CD4-positive, alpha-beta memory T cell (primary cell): ENCODE results near the gene PRKAG1. TPM values are rescaled to one million over a fixed set of nuclear protein-coding genes. Genes with fewer than 3 reads are reported as not detected.

Experiments
- CTCF ChIA-PET: fragments of 350-600 bp; sonication (Branson Sonifier 250); formaldehyde crosslinking; loops from one replicate; lab custom pipeline; 2021; ENCODE audit warnings: inconsistent platforms; ENCODE audit not compliant: partially characterized antibody; lab: Charles Lee
- POLR2A ChIA-PET: fragments of 350-600 bp; sonication (Branson Sonifier 250); formaldehyde crosslinking; loops from one replicate; lab custom pipeline; 2021; ENCODE audit not compliant: partially characterized antibody; lab: Charles Lee
- DNase-seq, 5 donors: peaks; one replicate each; pipeline versions ENCODE4 v3.0.0 to v3.0.0-alpha.2; 2020 to 2022; ENCODE audit warnings: mixed read lengths in 1 of 5
- H3K27ac ChIP-seq: one replicate; pipeline ENCODE4 v1.7.0; 2013; ENCODE audit warnings: low read depth, low read length
- H3K27me3 ChIP-seq: 2 replicates; pipeline ENCODE4 v1.7.0; 2013; ENCODE audit warnings: mild to moderate bottlenecking, low read length, moderate library complexity; ENCODE audit not compliant: insufficient read depth
- H3K36me3 ChIP-seq: 2 replicates; pipeline ENCODE4 v1.7.0; 2013; ENCODE audit warnings: mild to moderate bottlenecking, low read length, moderate library complexity; ENCODE audit not compliant: insufficient read depth
- H3K4me1 ChIP-seq: 2 replicates; pipeline ENCODE4 v1.7.0; 2013; ENCODE audit warnings: mild to moderate bottlenecking, low read length, moderate library complexity; ENCODE audit not compliant: insufficient read depth
- H3K4me3 ChIP-seq, 2 donors: one replicate each; pipeline ENCODE4 v1.7.0; 2013; ENCODE audit warnings: low read length in 2 of 2, mild to moderate bottlenecking in 1 of 2
- H3K9me3 ChIP-seq, 2 donors: one replicate each; pipeline ENCODE4 v1.7.0; 2013; ENCODE audit warnings: low read length in 2 of 2, control low read depth in 1 of 2; ENCODE audit not compliant: control insufficient read depth in 1 of 2
- H3K27ac Mint-ChIP-seq, 7 donors: one replicate each; pipeline ENCODE4 v1.8.0; 2020 to 2021; ENCODE audit warnings: mixed read lengths in 7 of 7, mild to moderate bottlenecking in 6 of 7, inconsistent platforms in 3 of 7, moderate library complexity in 3 of 7
- H3K27me3 Mint-ChIP-seq, 2 donors: one replicate each; pipeline ENCODE4 v1.8.0; 2020 to 2021; ENCODE audit warnings: mixed read lengths in 2 of 2
- H3K36me3 Mint-ChIP-seq, 2 donors: one replicate each; pipeline ENCODE4 v1.8.0; 2020 to 2021; ENCODE audit warnings: mixed read lengths in 2 of 2, inconsistent platforms in 1 of 2, mild to moderate bottlenecking in 1 of 2
- H3K4me1 Mint-ChIP-seq, 4 donors: one replicate each; pipeline ENCODE4 v1.8.0; 2020 to 2021; ENCODE audit warnings: mixed read lengths in 4 of 4, mild to moderate bottlenecking in 1 of 4
- H3K4me3 Mint-ChIP-seq, 8 donors: one replicate each; pipeline ENCODE4 v1.8.0; 2020 to 2021; ENCODE audit warnings: mixed read lengths in 8 of 8, mild to moderate bottlenecking in 7 of 8, moderate library complexity in 6 of 8, inconsistent platforms in 3 of 8
- H3K9me3 Mint-ChIP-seq, 8 donors: one replicate each; pipeline ENCODE4 v1.8.0; 2020 to 2021; ENCODE audit warnings: mixed read lengths in 8 of 8, mild to moderate bottlenecking in 5 of 8, inconsistent platforms in 3 of 8, moderate library complexity in 1 of 8
- intact Hi-C: fragments of 100-400 bp; cut with micrococcal nuclease; formaldehyde crosslinking; loops from one replicate; pipeline ENCODE4 v1.15.1; 2023
- polyA plus RNA-seq, 2 donors: library from polyadenylated mRNA; unstranded; fragments of 300-500 nt; fragmentation: Illumina TruSeq; gene quantifications; one replicate each; pipeline ENCODE4 v1.2.3, GENCODE V29; 2021
- total RNA-seq, 2 experiments: library from RNA; stranded (reverse); gene quantifications; one replicate each; pipeline ENCODE4 v1.2.3, GENCODE V29; 2021

Gene PRKAG1
- total and polyA plus RNA-seq, 4 experiments from 2014 or later: 47.8 to 53.7 (median 49.6) TPM

DNA sequence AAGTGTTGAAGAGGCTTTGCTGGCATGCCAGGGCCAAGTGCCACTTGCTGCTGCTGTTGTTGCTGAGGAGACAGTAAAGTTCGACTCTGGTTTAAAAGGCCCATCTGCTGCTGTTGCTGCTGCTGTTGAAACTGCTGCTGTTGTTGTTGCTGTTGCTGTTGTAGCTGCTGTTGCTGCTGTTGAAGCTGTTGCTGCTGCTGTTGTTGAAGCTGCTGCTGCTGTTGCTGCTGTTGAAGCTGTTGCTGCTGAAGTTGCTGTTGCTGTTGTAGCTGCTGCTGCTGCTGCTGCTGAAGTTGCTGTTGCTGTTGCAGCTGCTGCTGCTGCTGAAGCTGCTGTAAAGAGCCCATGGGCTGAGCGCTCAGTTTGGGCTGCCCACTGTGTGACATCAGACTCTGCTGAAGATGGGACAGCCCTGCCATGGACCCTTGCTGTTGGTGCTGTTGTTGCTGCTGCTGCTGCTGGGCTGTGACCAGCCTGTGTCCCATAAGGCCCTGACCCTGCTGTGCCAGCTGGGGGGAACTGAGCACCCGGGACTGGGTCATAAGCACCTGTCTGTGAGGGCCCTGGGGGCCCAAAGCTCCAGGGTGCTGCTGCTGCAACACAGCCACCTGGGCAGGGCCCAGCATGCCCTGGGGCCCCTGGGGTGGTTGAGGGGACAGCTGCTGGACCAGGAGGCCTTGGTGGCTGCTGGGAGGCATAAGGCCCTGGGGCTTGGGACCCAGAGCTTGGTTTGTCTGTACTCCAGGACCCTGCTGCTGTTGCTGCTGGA, 14.3 kb upstream of the PRKAG1 start:
- Histone ChIP-seq H3K4me1 (no peaks in the 10 kb centered on the region), H3K36me3 (peaks cover 55% of the 10 kb centered on the region), H3K4me3 (no peak overlapping the region), H3K27ac (no peak overlapping the region), H3K9me3 (no peaks in the 10 kb centered on the region), H3K27me3 (no peaks in the 10 kb centered on the region)
- intact Hi-C loops: no loop called here
- ChIA-PET POLR2A (interaction anchor here (0.9 to 1.1 kb wide), 2 partner anchors 11 to 13 kb away, joined by 3 read pairs; no protein-coding TSS in a partner anchor), CTCF (interaction anchor here (2.7 kb wide), 1 partner anchor 11 kb away, joined by 14 read pairs; no protein-coding TSS in a partner anchor)
- peak overlapping the region in 4 of 7 donors; percentile 17 to 71 (median 67) for H3K27ac Mint-ChIP-seq
- no peaks in the 10 kb centered on the region for H3K9me3 Mint-ChIP-seq
- H3K4me3 Mint-ChIP-seq: no peak overlapping the region
- peaks cover 13 to 60% of the 10 kb centered on the region in 2 donors for H3K36me3 Mint-ChIP-seq
- H3K4me1 Mint-ChIP-seq: peaks cover 0 to 7% (median 0%) of the 10 kb centered on the region in 4 donors
- H3K27me3 Mint-ChIP-seq: no peaks in the 10 kb centered on the region
- no peak for DNase-seq

DNA sequence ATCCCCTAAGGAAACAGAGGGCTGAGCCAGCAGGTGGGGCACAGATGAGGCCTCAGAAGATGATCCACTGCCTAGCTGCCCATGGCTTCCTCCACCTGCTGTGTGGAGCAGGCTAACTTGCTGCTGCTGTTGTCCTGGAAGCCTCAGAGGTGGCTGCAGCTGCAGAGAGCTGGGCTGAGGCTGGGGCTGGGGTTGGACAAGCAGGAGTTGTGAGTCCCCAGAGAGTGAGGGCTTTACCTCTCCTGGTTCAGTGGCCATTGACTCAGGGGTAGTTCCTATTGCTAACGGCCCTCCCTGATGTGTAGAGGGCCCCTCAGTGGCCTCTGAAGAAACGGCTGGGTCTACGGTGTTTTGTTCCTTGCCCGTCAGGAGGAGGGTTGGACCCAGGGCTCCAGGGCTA, 13.7 kb upstream of the PRKAG1 start:
- CTCF ChIA-PET: no interaction called here
- Histone ChIP-seq H3K4me3 (no peak overlapping the region), H3K4me1 (no peaks in the 10 kb centered on the region), H3K36me3 (peaks cover 54% of the 10 kb centered on the region), H3K9me3 (no peaks in the 10 kb centered on the region), H3K27ac (no peak overlapping the region), H3K27me3 (no peaks in the 10 kb centered on the region)
- POLR2A ChIA-PET: interaction anchor here (1.1 kb wide), 1 partner anchor 11 kb away, joined by 3 read pairs; no protein-coding TSS in a partner anchor
- Mint-ChIP-seq H3K36me3 (peaks cover 18 to 63% of the 10 kb centered on the region in 2 donors), H3K27ac (peak overlapping the region in 1 of 7 donors; percentile 68), H3K4me1 (peaks cover 0 to 7% (median 0%) of the 10 kb centered on the region in 4 donors), H3K27me3 (no peaks in the 10 kb centered on the region), H3K9me3 (no peaks in the 10 kb centered on the region), H3K4me3 (no peak overlapping the region)
- intact Hi-C loops: no loop called here
- DNase-seq: no peak

GRCh38 chr12:49031573-49032161, 13.1 kb upstream of the PRKAG1 start:
- H3K27me3 Mint-ChIP-seq: no peaks in the 10 kb centered on the region
- H3K4me3 ChIP-seq: no peak overlapping the region
- H3K36me3 Mint-ChIP-seq: peaks cover 18 to 64% of the 10 kb centered on the region in 2 donors
- DNase-seq: no peak
- ChIA-PET POLR2A (interaction anchor here (1.1 kb wide), 1 partner anchor 12 kb away, joined by 3 read pairs; no protein-coding TSS in a partner anchor), CTCF (interaction anchor here (0.8 kb wide), 1 partner anchor 12 kb away, joined by 4 read pairs; no protein-coding TSS in a partner anchor)
- H3K27ac Mint-ChIP-seq: peak overlapping the region in 1 of 7 donors; percentile 46
- H3K27me3 ChIP-seq: no peaks in the 10 kb centered on the region
- H3K4me1 Mint-ChIP-seq: peaks cover 0 to 6% (median 0%) of the 10 kb centered on the region in 4 donors
- H3K4me3 Mint-ChIP-seq: no peak overlapping the region
- H3K4me1 ChIP-seq: no peaks in the 10 kb centered on the region
- H3K27ac ChIP-seq: no peak overlapping the region
- peaks cover 54% of the 10 kb centered on the region for H3K36me3 ChIP-seq
- H3K9me3 ChIP-seq: no peaks in the 10 kb centered on the region
- intact Hi-C loops: no loop called here
- no peaks in the 10 kb centered on the region for H3K9me3 Mint-ChIP-seq

- POLR2A ChIA-PET: interaction anchor here (1.9 kb wide), 2 partner anchors 8 to 10 kb away, joined by 6 to 9 read pairs; no protein-coding TSS in a partner anchor
- peaks cover 20 to 65% of the 10 kb centered on the region in 2 donors for H3K36me3 Mint-ChIP-seq
- no peaks in the 10 kb centered on the region for H3K9me3 Mint-ChIP-seq
- CTCF ChIA-PET: interaction anchor here (0.8 to 2.2 kb wide), 6 partner anchors 11 to 43 kb away, joined by 4 to 14 read pairs (median 6); no protein-coding TSS in a partner anchor
- H3K27me3 Mint-ChIP-seq: no peaks in the 10 kb centered on the region
- H3K4me3 ChIP-seq: no peak overlapping the region
- peak overlapping the region in 4 of 7 donors; percentile 31 to 75 (median 48) for H3K27ac Mint-ChIP-seq
- no peaks in the 10 kb centered on the region for H3K27me3 ChIP-seq
- DNase-seq: no peak
- peak overlapping the region in 1 of 8 donors; percentile 61 for H3K4me3 Mint-ChIP-seq
- no peak overlapping the region for H3K27ac ChIP-seq
- H3K36me3 ChIP-seq: peaks cover 59% of the 10 kb centered on the region
- H3K9me3 ChIP-seq: no peaks in the 10 kb centered on the region
- intact Hi-C loops: no loop called here
- H3K4me1 Mint-ChIP-seq: peaks cover 0 to 4% (median 0%) of the 10 kb centered on the region in 4 donors
- H3K4me1 ChIP-seq: no peaks in the 10 kb centered on the region
Measured at GRCh38 chr12:49030714-49031572, 12.4 kb upstream of the PRKAG1 start.

GRCh38 chr12:49030119-49030518, 11.5 kb upstream of the PRKAG1 start:
- intact Hi-C loops: no loop called here
- no peaks in the 10 kb centered on the region for H3K27me3 Mint-ChIP-seq
- H3K4me1 ChIP-seq: no peaks in the 10 kb centered on the region
- no peak for DNase-seq
- no peaks in the 10 kb centered on the region for H3K9me3 ChIP-seq
- H3K4me1 Mint-ChIP-seq: peaks cover 0 to 3% (median 0%) of the 10 kb centered on the region in 4 donors
- no peaks in the 10 kb centered on the region for H3K27me3 ChIP-seq
- no peak overlapping the region for H3K4me3 Mint-ChIP-seq
- peak overlapping the region in 4 of 7 donors; percentile 16 to 78 (median 53) for H3K27ac Mint-ChIP-seq
- H3K4me3 ChIP-seq: no peak overlapping the region
- ChIA-PET POLR2A (interaction anchor here (0.9 to 1.9 kb wide), 3 partner anchors 9 to 18 kb away, joined by 3 to 9 read pairs (median 6); no protein-coding TSS in a partner anchor), CTCF (interaction anchor here (1.4 to 2.2 kb wide), 6 partner anchors 10 to 215 kb away, joined by 3 to 14 read pairs (median 6); no protein-coding TSS in a partner anchor)
- H3K36me3 Mint-ChIP-seq: peaks cover 22 to 66% of the 10 kb centered on the region in 2 donors
- peaks cover 67% of the 10 kb centered on the region for H3K36me3 ChIP-seq
- no peak overlapping the region for H3K27ac ChIP-seq
- H3K9me3 Mint-ChIP-seq: no peaks in the 10 kb centered on the region

DNA sequence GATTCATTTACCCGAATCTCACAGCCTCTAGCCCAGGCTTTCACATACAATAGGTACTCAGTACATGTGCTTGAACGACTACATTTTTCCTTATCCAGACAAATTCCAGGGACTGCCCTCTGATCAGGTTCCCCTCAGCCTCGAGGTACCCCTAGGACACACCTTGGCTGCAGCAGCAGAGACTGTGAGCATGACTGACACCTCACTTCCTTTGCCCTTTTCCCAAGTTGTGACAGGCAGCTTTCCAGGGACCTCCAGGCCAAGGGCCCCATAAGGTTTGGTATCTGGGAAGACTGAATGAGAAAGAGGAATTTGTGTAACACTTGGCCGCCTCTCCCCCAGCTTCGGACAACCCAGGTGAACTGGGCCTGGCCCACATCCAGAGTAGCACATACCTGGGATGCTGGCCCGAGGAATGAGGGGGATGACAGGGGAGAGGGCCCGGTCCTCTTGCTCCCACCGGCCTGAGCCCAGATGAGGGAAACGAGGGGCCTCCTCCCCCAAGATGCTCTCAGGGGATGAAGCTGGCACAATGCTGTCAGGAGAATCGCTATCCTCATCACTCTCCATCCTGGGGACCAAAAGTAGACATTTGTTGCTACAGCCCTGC, 10.2 kb upstream of the PRKAG1 start:
- Histone ChIP-seq H3K27me3 (no peaks in the 10 kb centered on the region), H3K4me3 (no peak overlapping the region), H3K4me1 (no peaks in the 10 kb centered on the region), H3K36me3 (peaks cover 64% of the 10 kb centered on the region), H3K27ac (no peak overlapping the region), H3K9me3 (no peaks in the 10 kb centered on the region)
- POLR2A ChIA-PET: interaction anchor here (0.8 to 1.9 kb wide), 2 partner anchors 8 to 19 kb away, joined by 3 to 9 read pairs; no protein-coding TSS in a partner anchor
- no peaks in the 10 kb centered on the region for H3K27me3 Mint-ChIP-seq
- CTCF ChIA-PET: interaction anchor here (1.3 to 2.2 kb wide), 4 partner anchors 15 to 214 kb away, joined by 3 to 14 read pairs (median 4); no protein-coding TSS in a partner anchor
- H3K9me3 Mint-ChIP-seq: no peaks in the 10 kb centered on the region
- no peak for DNase-seq
- H3K4me1 Mint-ChIP-seq: peaks cover 0 to 3% (median 0%) of the 10 kb centered on the region in 4 donors
- intact Hi-C loops: no loop called here
- H3K36me3 Mint-ChIP-seq: peaks cover 28 to 64% of the 10 kb centered on the region in 2 donors
- peak overlapping the region in 3 of 7 donors; percentile 22 to 66 (median 59) for H3K27ac Mint-ChIP-seq
- peak overlapping the region in 1 of 8 donors; percentile 10 for H3K4me3 Mint-ChIP-seq
